Endothelial cell of umbilical vein (primary cell): ENCODE results near the gene KAZN. TPM values are rescaled to one million over a fixed set of nuclear protein-coding genes. Genes with fewer than 3 reads are reported as not detected.

ENCODE experiments used
- BruUV-seq: library from RNA; stranded (reverse); fragments of 400-500 nt; replicated peaks from 2 replicates; lab custom pipeline; 2021; lab: Mats Ljungman, UMichigan
- CTCF ChIA-PET: fragments of 300-600, 350-600 bp; sonication (Branson Sonifier 250); formaldehyde crosslinking; loops from one replicate; lab custom pipeline; 2021; ENCODE audit warnings: antibody characterized with exemption, inconsistent platforms; lab: Charles Lee
- POLR2A ChIA-PET: fragments of 300-600, 350-600 bp; sonication (Branson Sonifier 250); formaldehyde crosslinking; loops from one replicate; lab custom pipeline; 2021; ENCODE audit warnings: antibody characterized with exemption, inconsistent platforms; lab: Charles Lee
- DNase-seq: peaks from one replicate; pipeline ENCODE4 v3.0.0-alpha.2; 2011; ENCODE audit warnings: low read depth, low spot score
- FAIRE-seq: peaks from 2 replicates; lab custom pipeline; 2011; peaks lifted over from hg19 to GRCh38; lab: Jason Lieb, UNC
- H2AFZ ChIP-seq: 2 replicates; pipeline ENCODE4 v1.6.0; 2012; ENCODE audit warnings: low read depth, low read length, control low read depth, inconsistent platforms
- H3K27ac ChIP-seq: 2 replicates; pipeline ENCODE4 v1.5.1; 2011; ENCODE audit warnings: low read depth, mild to moderate bottlenecking, control low read depth, low read length, moderate library complexity; ENCODE audit not compliant: insufficient read depth
- H3K27me3 ChIP-seq, 2 experiments: 2 replicates each; pipeline versions ENCODE4 v1.6.0 to v1.6.1; 2011; ENCODE audit warnings: low read length in 2 of 2, mixed read lengths in 1 of 2; ENCODE audit not compliant: control insufficient read depth in 2 of 2, insufficient read depth in 2 of 2
- H3K36me3 ChIP-seq, 2 experiments: 2 replicates in 1 of 2; 3 replicates in 1 of 2; pipeline ENCODE4 v1.5.1; 2011; ENCODE audit warnings: low read length in 2 of 2, mild to moderate bottlenecking in 1 of 2, moderate library complexity in 1 of 2; ENCODE audit not compliant: control insufficient read depth in 2 of 2, insufficient read depth in 2 of 2; ENCODE audit errors: extremely low read depth in 1 of 2
- H3K4me1 ChIP-seq: 3 replicates; pipeline ENCODE4 v1.5.1; 2011; ENCODE audit warnings: mild to moderate bottlenecking, low read length; ENCODE audit not compliant: control insufficient read depth, insufficient read depth; ENCODE audit errors: extremely low read depth
- H3K4me2 ChIP-seq: 2 replicates; pipeline ENCODE4 v1.6.1; 2011; ENCODE audit warnings: low read length, control low read depth, mixed read lengths; ENCODE audit not compliant: insufficient read depth
- H3K4me3 ChIP-seq, 3 experiments: fragments of 200-600 bp in 1 of 3; sonication (generic), shearing (Covaris generic) in 1 of 3; replicated peaks in 1 of 3; 2 replicates each; pipeline ENCODE4 v1.5.1; 2011 to 2016; ENCODE audit warnings: control low read depth in 3 of 3, low read length in 3 of 3, mild to moderate bottlenecking in 2 of 3, inconsistent platforms in 1 of 3, low read depth in 1 of 3, moderate library complexity in 1 of 3; ENCODE audit not compliant: insufficient read depth in 1 of 3
- H3K79me2 ChIP-seq: 2 replicates; pipeline ENCODE4 v1.6.0; 2012; ENCODE audit warnings: low read length, inconsistent platforms; ENCODE audit not compliant: control insufficient read depth, insufficient read depth
- H3K9ac ChIP-seq: replicated peaks from 2 replicates; pipeline ENCODE3; 2011; ENCODE audit warnings: low read length, control low read depth; ENCODE audit not compliant: insufficient read depth; ENCODE audit errors: extremely low read depth
- H3K9me1 ChIP-seq: replicated peaks from 3 replicates; pipeline ENCODE4 v1.6.0; 2011; ENCODE audit warnings: mild to moderate bottlenecking, low read length; ENCODE audit not compliant: control insufficient read depth, insufficient read depth; ENCODE audit errors: extremely low read depth
- H3K9me3 ChIP-seq: replicated peaks from 2 replicates; pipeline ENCODE4 v1.5.1; 2012; ENCODE audit warnings: low read length, inconsistent platforms; ENCODE audit not compliant: control insufficient read depth, insufficient read depth
- H4K20me1 ChIP-seq: replicated peaks from 2 replicates; pipeline ENCODE3; 2011; ENCODE audit warnings: mild to moderate bottlenecking, low read length; ENCODE audit not compliant: control insufficient read depth, insufficient read depth; ENCODE audit errors: extremely low read depth
- EZH2 ChIP-seq: IDR thresholded peaks from 2 replicates; pipeline ENCODE4 v1.6.1; 2012; ENCODE audit warnings: borderline replicate concordance, low read depth, mild to moderate bottlenecking, moderate library complexity, low read length, inconsistent platforms; ENCODE audit not compliant: severe bottlenecking
- FOS ChIP-seq: IDR thresholded peaks from 2 replicates; pipeline ENCODE4 v1.6.1; 2011; ENCODE audit warnings: mild to moderate bottlenecking, low read length, moderate library complexity, borderline replicate concordance; ENCODE audit not compliant: insufficient read depth
- GATA2 ChIP-seq: IDR thresholded peaks from 2 replicates; pipeline ENCODE4 v1.7.0; 2011; ENCODE audit warnings: low read depth, mild to moderate bottlenecking, moderate library complexity, mixed read lengths, low read length; ENCODE audit not compliant: insufficient read length, insufficient read depth
- JUN ChIP-seq: IDR thresholded peaks from 2 replicates; pipeline ENCODE4 v1.6.1; 2011; ENCODE audit warnings: borderline replicate concordance, low read depth; ENCODE audit not compliant: insufficient read length, insufficient read depth
- MYC ChIP-seq: IDR thresholded peaks from one replicate; pipeline ENCODE4 v1.6.1; 2011; ENCODE audit warnings: mild to moderate bottlenecking, low read depth, low read length
- POLR2A ChIP-seq: IDR thresholded peaks from 2 replicates; pipeline ENCODE4 v1.6.1; 2012; ENCODE audit warnings: low read depth, mild to moderate bottlenecking, control low read depth, low read length
- POLR2AphosphoS5 ChIP-seq: IDR thresholded peaks from 2 replicates; pipeline ENCODE4 v1.6.1; 2012; ENCODE audit warnings: low read depth, mild to moderate bottlenecking, control low read depth, low read length, moderate library complexity; ENCODE audit not compliant: insufficient read depth
- dilution Hi-C: fragments of 300-500 bp; cut with MboI; formaldehyde crosslinking; loops from one replicate; pipeline ENCODE4 v1.15.0; 2019; ENCODE audit warnings: low sequenced_read_pairs; ENCODE audit not compliant: extremely low pct_ligation_motif_present
- intact Hi-C: fragments of 100-400 bp; cut with micrococcal nuclease; formaldehyde crosslinking; loops from one replicate; pipeline ENCODE4 v1.10.0; 2022
- polyA plus RNA-seq, 4 experiments: library from polyadenylated mRNA; depleted of rRNA in 3 of 4; stranded (reverse) in 3 of 4; unstranded in 1 of 4; fragments of >200 nt; gene quantifications; 2 replicates each; pipeline versions ENCODE4 v1.2.1 to v1.2.3, GENCODE V29; 2011 to 2012; ENCODE audit warnings: missing spikeins in 1 of 4
- total RNA-seq: library from RNA; stranded (reverse); gene quantifications from 2 replicates; pipeline ENCODE4 v1.2.3, GENCODE V29; 2021
- TF ChIP-seq, protein P1 (sequence below): IDR thresholded peaks from 2 replicates; pipeline ENCODE4 v1.6.1; 2011; ENCODE audit not compliant: insufficient read depth, insufficient read length
- TF ChIP-seq, protein P2 (sequence below), 2 donors: IDR thresholded peaks; 1 replicate in 1 of 2; 2 replicates in 1 of 2; pipeline ENCODE4 v1.5.1; 2011; ENCODE audit warnings: low read length in 2 of 2, mild to moderate bottlenecking in 2 of 2, moderate library complexity in 2 of 2, control low read depth in 1 of 2, inconsistent platforms in 1 of 2, low read depth in 1 of 2; ENCODE audit not compliant: insufficient read depth in 1 of 2; ENCODE audit errors: extremely low read depth in 1 of 2

The KAZN gene
- total and polyA plus RNA-seq, 2 donors (not counting 3 experiments of a cell fraction or from before 2014, with no cell fraction given), result 1.6 to 5.8 TPM

- Histone ChIP-seq H3K27ac (no peak overlapping the region), H4K20me1 (no peaks in the 10 kb centered on the region), H3K79me2 (no peaks in the 10 kb centered on the region), H3K27me3 (no peaks in the 10 kb centered on the region), H3K4me1 (no peaks in the 10 kb centered on the region), H3K36me3 (no peaks in the 10 kb centered on the region), H3K4me2 (no peak overlapping the region), H3K9me3 (peaks cover 2% of the 10 kb centered on the region), H3K9ac (no peak overlapping the region), H3K4me3 (no peak overlapping the region), H2AFZ (no peak overlapping the region), H3K9me1 (no peaks in the 10 kb centered on the region)
- BruUV-seq, result no TSS peak
- dilution Hi-C loops (no loop called here), intact Hi-C loops (no loop called here)
- no peak for TF ChIP-seq GATA2
- TF ChIP-seq EZH2, result no peak
- TF ChIP-seq FOS, result no peak
- TF ChIP-seq JUN, result no peak
- no peak for TF ChIP-seq POLR2A
- TF ChIP-seq, protein P1, sequence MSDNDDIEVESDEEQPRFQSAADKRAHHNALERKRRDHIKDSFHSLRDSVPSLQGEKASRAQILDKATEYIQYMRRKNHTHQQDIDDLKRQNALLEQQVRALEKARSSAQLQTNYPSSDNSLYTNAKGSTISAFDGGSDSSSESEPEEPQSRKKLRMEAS, result no peak
- TF ChIP-seq, protein P2, sequence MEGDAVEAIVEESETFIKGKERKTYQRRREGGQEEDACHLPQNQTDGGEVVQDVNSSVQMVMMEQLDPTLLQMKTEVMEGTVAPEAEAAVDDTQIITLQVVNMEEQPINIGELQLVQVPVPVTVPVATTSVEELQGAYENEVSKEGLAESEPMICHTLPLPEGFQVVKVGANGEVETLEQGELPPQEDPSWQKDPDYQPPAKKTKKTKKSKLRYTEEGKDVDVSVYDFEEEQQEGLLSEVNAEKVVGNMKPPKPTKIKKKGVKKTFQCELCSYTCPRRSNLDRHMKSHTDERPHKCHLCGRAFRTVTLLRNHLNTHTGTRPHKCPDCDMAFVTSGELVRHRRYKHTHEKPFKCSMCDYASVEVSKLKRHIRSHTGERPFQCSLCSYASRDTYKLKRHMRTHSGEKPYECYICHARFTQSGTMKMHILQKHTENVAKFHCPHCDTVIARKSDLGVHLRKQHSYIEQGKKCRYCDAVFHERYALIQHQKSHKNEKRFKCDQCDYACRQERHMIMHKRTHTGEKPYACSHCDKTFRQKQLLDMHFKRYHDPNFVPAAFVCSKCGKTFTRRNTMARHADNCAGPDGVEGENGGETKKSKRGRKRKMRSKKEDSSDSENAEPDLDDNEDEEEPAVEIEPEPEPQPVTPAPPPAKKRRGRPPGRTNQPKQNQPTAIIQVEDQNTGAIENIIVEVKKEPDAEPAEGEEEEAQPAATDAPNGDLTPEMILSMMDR (IDR thresholded peaks at IDR 0.05; ENCODE audit: extremely low read depth in 1 of 2, insufficient read depth in 1 of 2, low read depth in 1 of 2, low read length in 2 of 2), result no peak
- TF ChIP-seq POLR2AphosphoS5, result no peak
- no peak for TF ChIP-seq MYC
- DNase-seq (no peak), FAIRE-seq (no peak)
- POLR2A ChIA-PET, result no interaction called here
- CTCF ChIA-PET, result no interaction called here
These were observed 28.6 kb downstream of the KAZN start for GRCh38 chr1:14626869-14627607.
